ENCODE results near the gene CBX6. TPM values are rescaled to one million over a fixed set of nuclear protein-coding genes. Genes with fewer than 3 reads are reported as not detected.

The CBX6 gene
- 57.7 and 66.5 TPM in 2 replicates for total RNA-seq

DNA sequence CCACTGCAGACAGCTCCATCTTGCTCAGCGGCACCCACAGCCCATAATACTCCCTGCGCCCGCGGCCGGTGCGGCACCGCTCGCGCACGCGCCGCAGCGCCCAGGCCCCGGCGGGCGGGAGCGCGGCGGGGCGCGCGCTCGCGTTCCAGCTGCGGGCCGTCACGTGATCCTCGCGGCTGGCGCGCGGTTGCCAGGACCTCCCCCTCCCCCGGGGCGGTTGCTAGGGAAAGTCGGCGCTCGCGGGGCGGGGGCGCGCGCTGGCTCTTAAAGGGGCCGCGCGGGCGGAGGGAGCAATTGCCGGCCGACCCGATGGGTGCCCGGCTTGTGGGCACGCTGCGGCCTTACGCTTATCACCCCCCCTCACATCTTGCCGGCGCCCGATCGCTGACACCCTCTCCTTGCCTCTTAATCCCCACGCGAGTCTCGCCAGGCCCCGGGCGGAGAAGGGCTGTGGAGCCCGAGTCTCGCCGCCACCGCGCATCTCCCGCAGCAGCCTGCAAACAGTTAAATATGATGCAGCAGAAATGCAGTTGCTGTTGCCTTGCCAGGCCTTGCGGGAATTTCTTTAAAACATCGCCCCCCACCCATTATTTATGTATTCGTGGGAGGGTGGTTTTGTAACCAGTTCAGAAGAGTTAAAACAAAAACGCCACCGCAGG is at the start of gene CBX6:
TSS of gene CBX6 (minus strand) at position 45 of the 659 bp plus-strand sequence. CDS start at position 19, 26 bp downstream.
- TF ChIP-seq, protein P1, sequence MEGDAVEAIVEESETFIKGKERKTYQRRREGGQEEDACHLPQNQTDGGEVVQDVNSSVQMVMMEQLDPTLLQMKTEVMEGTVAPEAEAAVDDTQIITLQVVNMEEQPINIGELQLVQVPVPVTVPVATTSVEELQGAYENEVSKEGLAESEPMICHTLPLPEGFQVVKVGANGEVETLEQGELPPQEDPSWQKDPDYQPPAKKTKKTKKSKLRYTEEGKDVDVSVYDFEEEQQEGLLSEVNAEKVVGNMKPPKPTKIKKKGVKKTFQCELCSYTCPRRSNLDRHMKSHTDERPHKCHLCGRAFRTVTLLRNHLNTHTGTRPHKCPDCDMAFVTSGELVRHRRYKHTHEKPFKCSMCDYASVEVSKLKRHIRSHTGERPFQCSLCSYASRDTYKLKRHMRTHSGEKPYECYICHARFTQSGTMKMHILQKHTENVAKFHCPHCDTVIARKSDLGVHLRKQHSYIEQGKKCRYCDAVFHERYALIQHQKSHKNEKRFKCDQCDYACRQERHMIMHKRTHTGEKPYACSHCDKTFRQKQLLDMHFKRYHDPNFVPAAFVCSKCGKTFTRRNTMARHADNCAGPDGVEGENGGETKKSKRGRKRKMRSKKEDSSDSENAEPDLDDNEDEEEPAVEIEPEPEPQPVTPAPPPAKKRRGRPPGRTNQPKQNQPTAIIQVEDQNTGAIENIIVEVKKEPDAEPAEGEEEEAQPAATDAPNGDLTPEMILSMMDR (IDR thresholded peaks at IDR 0.05; ENCODE audit: insufficient read depth, low read depth, low read length), result no peak
- peak; percentile 93 for DNase-seq (ENCODE audit: low read depth)

DNA sequence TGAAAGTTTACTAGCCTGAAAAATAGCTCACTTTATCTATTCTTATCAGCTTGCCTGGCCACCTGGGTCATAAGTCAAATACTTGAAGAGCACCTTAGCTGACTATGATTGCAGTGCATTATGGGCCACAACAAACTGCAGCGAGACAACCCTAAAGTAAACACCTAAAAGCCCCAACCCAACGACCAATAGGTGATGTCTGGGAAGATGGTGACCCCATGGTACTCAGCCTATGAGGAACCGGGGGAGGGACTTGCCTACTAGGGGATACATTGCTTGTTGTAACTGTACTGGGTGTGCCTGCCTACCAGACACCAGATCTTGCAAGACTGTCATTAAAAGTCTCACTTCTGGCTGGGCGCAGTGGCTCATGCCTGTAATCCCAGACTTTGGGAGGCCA is 49.8 kb upstream of the CBX6 start:
- H3K4me3 ChIP-seq (ENCODE audit: low read depth, low read length), result no peak overlapping the region
- DNase-seq (ENCODE audit: low read depth), result no peak
- TF ChIP-seq, protein P1 (IDR thresholded peaks at IDR 0.05; ENCODE audit: insufficient read depth, low read depth, low read length), result no peak

More for the DNA sequence above, at the start of gene CBX6:
- H3K4me3 ChIP-seq (ENCODE audit: low read depth, low read length), result peak within 1 kb of the TSS; percentile 81

- TF ChIP-seq, protein P1 (IDR thresholded peaks at IDR 0.05; ENCODE audit: insufficient read depth, low read depth, low read length), result no peak
- DNase-seq (ENCODE audit: low read depth), result no peak
- no peak overlapping the region for H3K4me3 ChIP-seq (ENCODE audit: low read depth, low read length)
These were observed 49.1 kb upstream of the CBX6 start for GRCh38 chr22:38921120-38921519.

- H3K4me3 ChIP-seq (ENCODE audit: low read depth, low read length), result no peak overlapping the region
- no peak for DNase-seq (ENCODE audit: low read depth)
- TF ChIP-seq, protein P1 (IDR thresholded peaks at IDR 0.05; ENCODE audit: insufficient read depth, low read depth, low read length), result no peak
These were observed 47.7 kb upstream of the CBX6 start for GRCh38 chr22:38919631-38920190.

GRCh38 chr22:38911434-38911833 is 39.4 kb upstream of the CBX6 start:
- TF ChIP-seq, protein P1 (IDR thresholded peaks at IDR 0.05; ENCODE audit: insufficient read depth, low read depth, low read length), result no peak
- no peak overlapping the region for H3K4me3 ChIP-seq (ENCODE audit: low read depth, low read length)

GRCh38 chr22:38907767-38908166 is 35.8 kb upstream of the CBX6 start:
- no peak for DNase-seq (ENCODE audit: low read depth)
- no peak overlapping the region for H3K4me3 ChIP-seq (ENCODE audit: low read depth, low read length)
- TF ChIP-seq, protein P1 (IDR thresholded peaks at IDR 0.05; ENCODE audit: insufficient read depth, low read depth, low read length), result no peak

More at GRCh38 chr22:38911434-38911833, 39.4 kb upstream of the CBX6 start:
- DNase-seq (ENCODE audit: low read depth), result no peak

All from fibroblast of villous mesenchyme (primary cell).